Neural progenitor cell (in vitro differentiated cells): Measurements from ENCODE around the gene SCML2. TPM values are rescaled to one million over a fixed set of nuclear protein-coding genes. Genes with fewer than 3 reads are reported as not detected.
A peak's percentile ranks its signal among the peaks of the same experiment; 100 is the strongest.

ENCODE experiments used
- DNase-seq: peaks from one replicate; pipeline ENCODE4 v3.0.0-alpha.2; 2016; ENCODE audit warnings: low spot score
- H2AFZ ChIP-seq: fragments of 200-600 bp; sonication (generic); replicated peaks from 2 replicates; pipeline ENCODE4 v1.6.1; 2016; ENCODE audit warnings: antibody characterized with exemption
- H3F3A ChIP-seq: fragments of 200-600 bp; sonication (generic); 2 replicates; pipeline ENCODE4 v1.6.1; 2016; ENCODE audit warnings: antibody characterized with exemption, low read depth
- H3K27ac ChIP-seq: fragments of 200-600 bp; sonication (generic); 2 replicates; pipeline ENCODE4 v1.5.1; 2016; ENCODE audit warnings: mild to moderate bottlenecking
- H3K27me3 ChIP-seq: fragments of 200-600 bp; sonication (generic); 2 replicates; pipeline ENCODE4 v1.6.1; 2016; ENCODE audit warnings: mild to moderate bottlenecking, moderate library complexity
- H3K36me3 ChIP-seq: fragments of 200-600 bp; sonication (generic); 2 replicates; pipeline ENCODE4 v1.5.1; 2016
- H3K4me1 ChIP-seq: fragments of 200-600 bp; sonication (generic); 2 replicates; pipeline ENCODE4 v1.6.1; 2016; ENCODE audit warnings: mixed run types
- H3K4me2 ChIP-seq: fragments of 200-600 bp; sonication (generic); 2 replicates; pipeline ENCODE4 v1.6.1; 2016
- H3K4me3 ChIP-seq: fragments of 200-600 bp; sonication (generic); 2 replicates; pipeline ENCODE4 v1.5.1; 2016
- H3K79me2 ChIP-seq: fragments of 200-600 bp; sonication (generic); 2 replicates; pipeline ENCODE4 v1.6.1; 2016; ENCODE audit warnings: low read depth
- H3K9ac ChIP-seq: fragments of 200-600 bp; sonication (generic); 2 replicates; pipeline ENCODE4 v1.6.1; 2016
- H3K9me3 ChIP-seq: fragments of 200-600 bp; sonication (generic); 2 replicates; pipeline ENCODE4 v1.5.1; 2016; ENCODE audit warnings: low read depth
- H4K20me1 ChIP-seq: fragments of 200-600 bp; sonication (generic); 2 replicates; pipeline ENCODE4 v1.6.1; 2016; ENCODE audit warnings: low read depth
- H3K27ac Mint-ChIP-seq: 3 replicates; pipeline ENCODE4 v1.8.0; 2021; ENCODE audit warnings: mixed read lengths
- H3K27me3 Mint-ChIP-seq: 2 replicates; pipeline ENCODE4 v1.8.0; 2022; ENCODE audit warnings: low read depth, mild to moderate bottlenecking, inconsistent platforms, moderate library complexity, mixed read lengths; ENCODE audit not compliant: insufficient read depth
- H3K36me3 Mint-ChIP-seq: 3 replicates; pipeline ENCODE4 v1.8.0; 2021; ENCODE audit warnings: mixed read lengths
- H3K4me1 Mint-ChIP-seq: 3 replicates; pipeline ENCODE4 v1.8.0; 2021; ENCODE audit warnings: mixed read lengths
- H3K4me3 Mint-ChIP-seq: 3 replicates; pipeline ENCODE4 v1.8.0; 2021; ENCODE audit warnings: mild to moderate bottlenecking, moderate library complexity, mixed read lengths
- H3K9me3 Mint-ChIP-seq: 3 replicates; pipeline ENCODE4 v1.8.0; 2020; ENCODE audit warnings: mixed read lengths
- CTCF ChIP-seq: fragments of 200-600 bp; sonication (generic); IDR thresholded peaks from 2 replicates; pipeline ENCODE4 v1.5.1; 2017; ENCODE audit warnings: antibody characterized with exemption, mild to moderate bottlenecking
- EZH2 ChIP-seq: fragments of 200-600 bp; sonication (generic); IDR thresholded peaks from 2 replicates; pipeline ENCODE4 v1.6.1; 2017; ENCODE audit warnings: antibody characterized with exemption, mild to moderate bottlenecking, moderate library complexity
- EZH2phosphoT487 ChIP-seq: fragments of 200-600 bp; sonication (generic); IDR thresholded peaks from 2 replicates; pipeline ENCODE4 v1.6.1; 2017; ENCODE audit warnings: antibody characterized with exemption
- total RNA-seq: library from RNA; depleted of rRNA; stranded (reverse); fragments of >200 nt; gene quantifications from 2 replicates; pipeline ENCODE4 v1.2.3, GENCODE V29; 2015; ENCODE audit warnings: low replicate concordance

Gene SCML2
- total RNA-seq: 27.8 and 36.8 TPM in 2 replicates

GRCh38 chrX:18354369-18355223 is at the start of gene SCML2:
SCML2 (minus strand) TSS chrX:18354688; CDS start chrX:18334071, 20,617 bp downstream.
- Histone ChIP-seq H3K4me3 (peak within 1 kb of the TSS; percentile 60), H4K20me1 (peaks cover 30% of the 10 kb centered on the region), H3K27me3 (peaks cover 26% of the 10 kb centered on the region), H3K9me3 (no peaks in the 10 kb centered on the region), H3K4me2 (peak within 1 kb of the TSS; percentile 76), H2AFZ (peak within 1 kb of the TSS; percentile 50), H3K79me2 (peaks cover 34% of the 10 kb centered on the region), H3K36me3 (no peaks in the 10 kb centered on the region), H3K4me1 (peaks cover 11% of the 10 kb centered on the region), H3K27ac (no peak within 1 kb of the TSS), H3K9ac (no peak within 1 kb of the TSS), H3F3A (peaks cover 10% of the 10 kb centered on the region)
- peak; percentile 71 for DNase-seq
- H3K9me3 Mint-ChIP-seq: no peaks in the 10 kb centered on the region
- TF ChIP-seq CTCF (no peak), EZH2phosphoT487 (no peak), EZH2 (no peak)
- H3K27me3 Mint-ChIP-seq: peaks cover 12% of the 10 kb centered on the region
- H3K4me3 Mint-ChIP-seq: peak within 1 kb of the TSS; percentile 87
- no peaks in the 10 kb centered on the region for H3K36me3 Mint-ChIP-seq
- peak within 1 kb of the TSS; percentile 90 for H3K27ac Mint-ChIP-seq
- H3K4me1 Mint-ChIP-seq: peaks cover 24% of the 10 kb centered on the region

DNA sequence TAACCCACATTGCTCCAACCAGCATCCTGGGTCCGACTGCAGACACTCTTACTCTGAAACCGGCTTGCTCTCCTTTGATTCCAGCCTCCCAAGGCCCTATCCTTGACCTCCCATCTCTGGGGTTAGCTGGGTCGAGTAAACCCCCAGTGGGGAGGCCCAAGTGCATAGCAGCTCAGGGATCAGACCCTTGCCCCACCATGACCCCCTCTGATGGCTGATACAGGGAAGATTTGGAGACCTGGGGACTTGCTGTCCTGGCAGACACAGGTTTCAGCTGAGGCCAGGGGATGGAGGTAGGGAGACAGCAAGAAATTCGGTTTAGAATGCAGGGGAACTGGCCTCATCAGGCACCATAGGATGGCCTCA is 47.3 kb upstream of the SCML2 start:
- Histone ChIP-seq H3K4me2 (no peak overlapping the region), H4K20me1 (no peaks in the 10 kb centered on the region), H2AFZ (no peak overlapping the region), H3K27ac (no peak overlapping the region), H3K79me2 (no peaks in the 10 kb centered on the region), H3K4me3 (no peak overlapping the region), H3K4me1 (no peaks in the 10 kb centered on the region), H3F3A (no peaks in the 10 kb centered on the region), H3K27me3 (no peaks in the 10 kb centered on the region), H3K9me3 (no peaks in the 10 kb centered on the region), H3K9ac (no peak overlapping the region), H3K36me3 (no peaks in the 10 kb centered on the region)
- Mint-ChIP-seq H3K9me3 (peaks cover 11% of the 10 kb centered on the region), H3K27ac (no peak overlapping the region), H3K4me1 (no peaks in the 10 kb centered on the region), H3K4me3 (peak overlapping the region; percentile 30), H3K27me3 (peaks cover 2% of the 10 kb centered on the region), H3K36me3 (no peaks in the 10 kb centered on the region)
- no peak for DNase-seq
- no peak for TF ChIP-seq CTCF
- TF ChIP-seq EZH2phosphoT487: no peak
- no peak for TF ChIP-seq EZH2

- no peak overlapping the region for H3K27ac ChIP-seq
- peak overlapping the region; percentile 20 for H2AFZ ChIP-seq
- no peak overlapping the region for H3K4me2 ChIP-seq
- H3K9ac ChIP-seq: no peak overlapping the region
- H3K4me3 ChIP-seq: no peak overlapping the region
- H3K36me3 ChIP-seq: no peaks in the 10 kb centered on the region
- Mint-ChIP-seq H3K27me3 (no peaks in the 10 kb centered on the region), H3K9me3 (peaks cover 3% of the 10 kb centered on the region), H3K27ac (no peak overlapping the region), H3K4me1 (peaks cover 3% of the 10 kb centered on the region), H3K4me3 (no peak overlapping the region), H3K36me3 (no peaks in the 10 kb centered on the region)
- H3K4me1 ChIP-seq: no peaks in the 10 kb centered on the region
- H4K20me1 ChIP-seq: no peaks in the 10 kb centered on the region
- H3K9me3 ChIP-seq: no peaks in the 10 kb centered on the region
- TF ChIP-seq CTCF: no peak
- TF ChIP-seq EZH2: no peak
- no peak for TF ChIP-seq EZH2phosphoT487
- no peak for DNase-seq
- H3K27me3 ChIP-seq: no peaks in the 10 kb centered on the region
- H3F3A ChIP-seq: no peaks in the 10 kb centered on the region
- H3K79me2 ChIP-seq: no peaks in the 10 kb centered on the region
Observed at GRCh38 chrX:18394477-18394876, 40.0 kb upstream of the SCML2 start.
